ENCODE results near the gene ATOX1. TPM values are rescaled to one million over a fixed set of nuclear protein-coding genes. Genes with fewer than 3 reads are reported as not detected.
A peak's percentile ranks its signal among the peaks of the same experiment; 100 is the strongest.

ATOX1 gene
- total and polyA plus RNA-seq, 2 of the 13 experiments (the other 11 are each of a cell fraction or from before 2014, with no cell fraction given) = 62.4 to 124 TPM

DNA sequence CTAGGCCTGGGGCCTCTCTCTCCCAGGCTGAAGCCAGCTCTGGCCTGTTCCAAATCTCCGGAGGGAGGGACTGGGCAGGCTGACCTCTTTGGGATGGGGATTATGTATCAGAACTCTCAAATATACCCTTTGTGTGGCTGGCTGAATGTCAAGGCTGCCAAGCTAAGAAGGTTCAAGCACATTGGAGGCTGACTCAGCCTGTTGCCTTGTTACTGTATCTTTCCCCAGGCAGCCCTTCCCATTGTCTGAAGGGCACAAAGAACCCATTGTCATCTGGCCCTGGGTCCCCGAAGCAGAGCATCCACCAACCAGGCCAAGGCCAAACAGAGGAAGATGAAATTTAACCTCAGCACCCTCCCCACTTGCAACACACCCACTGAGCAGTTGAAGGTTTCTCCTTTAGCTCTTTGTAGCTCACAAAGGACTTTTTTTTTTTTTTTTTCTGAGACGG is 64.4 kb downstream of the ATOX1 start (continued):
- TF ChIP-seq UBTF (CRISPR knock-in tag; IDR thresholded peaks at IDR 0.05) (no peak), ATF3 (CRISPR knock-in tag; IDR thresholded peaks at IDR 0.05) (peak; percentile 74), SIN3B (IDR thresholded peaks at IDR 0.05; ENCODE audit: low read length) (no peak), RARG (CRISPR knock-in tag; IDR thresholded peaks at IDR 0.05; ENCODE audit: low read depth) (no peak), HMGA1 (CRISPR knock-in tag; conservative IDR thresholded peaks at IDR 0.05) (no peak), SPEN (CRISPR knock-in tag; IDR thresholded peaks at IDR 0.05; ENCODE audit: low read depth) (no peak), ZNF782 (CRISPR knock-in tag; IDR thresholded peaks at IDR 0.05; ENCODE audit: borderline replicate concordance) (no peak), ZNF652 (CRISPR knock-in tag; IDR thresholded peaks at IDR 0.05; ENCODE audit: borderline replicate concordance, low read depth) (no peak), MEIS2 (CRISPR knock-in tag; IDR thresholded peaks at IDR 0.05) (no peak), ZNF850 (CRISPR knock-in tag; conservative IDR thresholded peaks at IDR 0.05) (no peak), PRMT3 (CRISPR knock-in tag; IDR thresholded peaks at IDR 0.05; ENCODE audit: borderline replicate concordance, low read depth) (no peak), ZSCAN12 (CRISPR knock-in tag; IDR thresholded peaks at IDR 0.05) (no peak), NAIF1 (CRISPR knock-in tag; IDR thresholded peaks at IDR 0.05; ENCODE audit: borderline replicate concordance) (no peak), BORCS8-MEF2B (CRISPR knock-in tag; IDR thresholded peaks at IDR 0.05) (no peak), ZNF710 (CRISPR knock-in tag; IDR thresholded peaks at IDR 0.05; ENCODE audit: borderline replicate concordance) (0 out of 2 replicates have a peak, but pooled peaks have one; percentile 40), NONO (IDR thresholded peaks at IDR 0.05) (no peak), NONO (CRISPR knock-in tag; conservative IDR thresholded peaks at IDR 0.05) (no peak), ZNF432 (CRISPR knock-in tag; IDR thresholded peaks at IDR 0.05; ENCODE audit: borderline replicate concordance) (no peak), ZNF275 (CRISPR knock-in tag; IDR thresholded peaks at IDR 0.05; ENCODE audit: borderline replicate concordance) (no peak), KAT8 (CRISPR knock-in tag; IDR thresholded peaks at IDR 0.05) (peak; percentile 23; the same call in 1 of the 2 replicates)
- TF ChIP-seq, protein P1, sequence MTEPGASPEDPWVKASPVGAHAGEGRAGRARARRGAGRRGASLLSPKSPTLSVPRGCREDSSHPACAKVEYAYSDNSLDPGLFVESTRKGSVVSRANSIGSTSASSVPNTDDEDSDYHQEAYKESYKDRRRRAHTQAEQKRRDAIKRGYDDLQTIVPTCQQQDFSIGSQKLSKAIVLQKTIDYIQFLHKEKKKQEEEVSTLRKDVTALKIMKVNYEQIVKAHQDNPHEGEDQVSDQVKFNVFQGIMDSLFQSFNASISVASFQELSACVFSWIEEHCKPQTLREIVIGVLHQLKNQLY (CRISPR knock-in tag; IDR thresholded peaks at IDR 0.05) = no peak
- TF ChIP-seq, protein P2, sequence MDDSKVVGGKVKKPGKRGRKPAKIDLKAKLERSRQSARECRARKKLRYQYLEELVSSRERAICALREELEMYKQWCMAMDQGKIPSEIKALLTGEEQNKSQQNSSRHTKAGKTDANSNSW (CRISPR knock-in tag; IDR thresholded peaks at IDR 0.05; ENCODE audit: borderline replicate concordance) = no peak

Measured in HepG2 (cell line).